Measurements from ENCODE around the gene TESPA1.

DNA sequence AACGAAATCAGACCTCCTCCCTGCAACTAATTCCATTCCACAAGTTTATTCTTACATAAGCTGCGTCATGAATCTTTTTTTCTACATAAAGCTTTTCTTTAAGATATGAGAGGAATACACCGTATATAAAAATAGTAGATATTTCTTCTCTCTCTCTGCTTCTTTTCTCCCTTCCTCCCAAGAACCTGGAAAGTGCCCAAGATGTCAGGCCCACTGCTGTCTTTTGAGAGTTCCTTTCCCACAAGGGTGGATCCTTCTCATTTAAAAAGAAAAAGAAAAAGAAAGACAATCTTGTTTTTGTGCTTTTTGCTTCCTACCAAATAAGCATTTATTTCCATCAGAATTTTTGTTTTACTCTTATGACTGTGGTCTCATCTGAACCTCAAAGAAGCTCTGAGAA is 11.0 kb downstream of the TESPA1 start:
- TF ChIP-seq, protein P1, sequence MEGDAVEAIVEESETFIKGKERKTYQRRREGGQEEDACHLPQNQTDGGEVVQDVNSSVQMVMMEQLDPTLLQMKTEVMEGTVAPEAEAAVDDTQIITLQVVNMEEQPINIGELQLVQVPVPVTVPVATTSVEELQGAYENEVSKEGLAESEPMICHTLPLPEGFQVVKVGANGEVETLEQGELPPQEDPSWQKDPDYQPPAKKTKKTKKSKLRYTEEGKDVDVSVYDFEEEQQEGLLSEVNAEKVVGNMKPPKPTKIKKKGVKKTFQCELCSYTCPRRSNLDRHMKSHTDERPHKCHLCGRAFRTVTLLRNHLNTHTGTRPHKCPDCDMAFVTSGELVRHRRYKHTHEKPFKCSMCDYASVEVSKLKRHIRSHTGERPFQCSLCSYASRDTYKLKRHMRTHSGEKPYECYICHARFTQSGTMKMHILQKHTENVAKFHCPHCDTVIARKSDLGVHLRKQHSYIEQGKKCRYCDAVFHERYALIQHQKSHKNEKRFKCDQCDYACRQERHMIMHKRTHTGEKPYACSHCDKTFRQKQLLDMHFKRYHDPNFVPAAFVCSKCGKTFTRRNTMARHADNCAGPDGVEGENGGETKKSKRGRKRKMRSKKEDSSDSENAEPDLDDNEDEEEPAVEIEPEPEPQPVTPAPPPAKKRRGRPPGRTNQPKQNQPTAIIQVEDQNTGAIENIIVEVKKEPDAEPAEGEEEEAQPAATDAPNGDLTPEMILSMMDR (IDR thresholded peaks at IDR 0.05), result no peak
- no peak for TF ChIP-seq ZFX (IDR thresholded peaks at IDR 0.05; ENCODE audit: borderline replicate concordance)

Data from 22Rv1 (cell line).